Stimulated activated CD8-positive, alpha-beta memory T cell treated with anti-CD3 and anti-CD28 coated beads, Interleukin-4, amount 100 ng/mL, for 48 hours (primary cell): ENCODE results near the gene NES.
"Not testable (repeated sequence)": the region's sequence is repeated elsewhere in the genome, so short reads cannot be mapped to it uniquely, and the experiment has no call there.

Source experiments
- DNase-seq: peaks from one replicate; pipeline ENCODE4 v3.0.0-alpha.2; 2020

NES gene

GRCh38 chr1:156642265-156643048 lies 34.8 kb downstream of the NES start:
- DNase-seq: no peak

- peak; percentile 38 for DNase-seq
Observed at GRCh38 chr1:156641761-156642264, 35.4 kb downstream of the NES start, which contains the start of gene BCAN. BCAN (plus strand) TSS chr1:156642117; CDS start chr1:156646055, 3,938 bp downstream.

GRCh38 chr1:156640842-156641706 lies 36.1 kb downstream of the NES start:
- DNase-seq: no peak

- no peak for DNase-seq
Observed at GRCh38 chr1:156639601-156640101, 37.6 kb downstream of the NES start.

- no peak for DNase-seq
Observed at GRCh38 chr1:156638189-156638985, 38.8 kb downstream of the NES start.

GRCh38 chr1:156632355-156632754 lies 44.9 kb downstream of the NES start:
- no peak for DNase-seq

GRCh38 chr1:156631152-156631551 lies 46.1 kb downstream of the NES start:
- not testable (repeated sequence) for DNase-seq

- DNase-seq: no peak
Observed at GRCh38 chr1:156629823-156630449, 47.3 kb downstream of the NES start.

- DNase-seq: peak; percentile 57
Observed at GRCh38 chr1:156627313-156627880, 49.8 kb downstream of the NES start.

GRCh38 chr1:156626079-156626438 lies 51.1 kb downstream of the NES start:
- no peak for DNase-seq

GRCh38 chr1:156625436-156626078 lies 51.6 kb downstream of the NES start:
- DNase-seq: peak; percentile 84

- no peak for DNase-seq
Observed at GRCh38 chr1:156624814-156625435, 52.3 kb downstream of the NES start.

GRCh38 chr1:156623946-156624813 lies 53.0 kb downstream of the NES start:
- peak; percentile 74 for DNase-seq

- no peak for DNase-seq
Observed at GRCh38 chr1:156622581-156623297, 54.5 kb downstream of the NES start.

- no peak for DNase-seq
Observed at GRCh38 chr1:156619582-156619955, 57.6 kb downstream of the NES start.

- peak; percentile 44 for DNase-seq
Observed at GRCh38 chr1:156618853-156619581, 58.2 kb downstream of the NES start, which contains the start of gene HAPLN2. HAPLN2 (plus strand) TSS chr1:156619415; CDS start chr1:156623491, 4,076 bp downstream.
